WTC11 (cell line): Measurements from ENCODE around the gene IFIT1.

Experiments used
- CTCF ChIP-seq: fragments of 200-600 bp; IDR thresholded peaks from 2 replicates; pipeline ENCODE4 v1.8.0; 2022; ENCODE audit warnings: antibody characterized with exemption
- ELF4 ChIP-seq: sonication (generic); formaldehyde crosslinking; IDR thresholded peaks from 2 replicates; pipeline ENCODE4 v1.8.1; 2022; ENCODE audit warnings: low read depth, mild to moderate bottlenecking, moderate library complexity, missing genetic modification reagents
- NR1H2 ChIP-seq: sonication (generic); formaldehyde crosslinking; IDR thresholded peaks from 2 replicates; pipeline ENCODE4 v1.9.0; 2021; ENCODE audit warnings: mild to moderate bottlenecking, moderate library complexity, missing genetic modification reagents
- OVOL2 ChIP-seq: fragments of 250-450 bp; sonication (Bioruptor Pico); IDR thresholded peaks from 2 replicates; pipeline ENCODE4 v1.9.0; 2021; ENCODE audit warnings: mild to moderate bottlenecking, borderline replicate concordance
- SMAD3 ChIP-seq: sonication (generic); formaldehyde crosslinking; IDR thresholded peaks from 2 replicates; pipeline ENCODE4 v1.8.0; 2022; ENCODE audit warnings: missing genetic modification reagents, mild to moderate bottlenecking, borderline replicate concordance
- ZNF219 ChIP-seq: sonication (generic); formaldehyde crosslinking; IDR thresholded peaks from 2 replicates; pipeline ENCODE4 v1.8.0; 2023; ENCODE audit warnings: missing genetic modification reagents, mild to moderate bottlenecking, borderline replicate concordance
- ZNF416 ChIP-seq: fragments of 250-450 bp; sonication (Bioruptor Pico); IDR thresholded peaks from 2 replicates; pipeline ENCODE4 v1.9.0; 2021; ENCODE audit warnings: mild to moderate bottlenecking, inconsistent platforms
- TF ChIP-seq, protein P1 (sequence below): sonication (generic); formaldehyde crosslinking; conservative IDR thresholded peaks from 2 replicates; pipeline ENCODE4 v1.8.1; 2022; ENCODE audit warnings: mild to moderate bottlenecking, missing genetic modification reagents
- TF ChIP-seq, protein P2 (sequence below): sonication (generic); formaldehyde crosslinking; IDR thresholded peaks from 2 replicates; pipeline ENCODE4 v1.8.1; 2023; ENCODE audit warnings: mild to moderate bottlenecking, moderate library complexity, missing genetic modification reagents
- TF ChIP-seq, protein P3 (sequence below): sonication (generic); formaldehyde crosslinking; IDR thresholded peaks from 2 replicates; pipeline ENCODE4 v1.8.0; 2023; ENCODE audit warnings: missing genetic modification reagents, mild to moderate bottlenecking, borderline replicate concordance
- TF ChIP-seq, protein P4 (sequence below): sonication (generic); formaldehyde crosslinking; IDR thresholded peaks from 2 replicates; pipeline ENCODE4 v1.8.1; 2022; ENCODE audit warnings: low read depth, missing genetic modification reagents, borderline replicate concordance

DNA sequence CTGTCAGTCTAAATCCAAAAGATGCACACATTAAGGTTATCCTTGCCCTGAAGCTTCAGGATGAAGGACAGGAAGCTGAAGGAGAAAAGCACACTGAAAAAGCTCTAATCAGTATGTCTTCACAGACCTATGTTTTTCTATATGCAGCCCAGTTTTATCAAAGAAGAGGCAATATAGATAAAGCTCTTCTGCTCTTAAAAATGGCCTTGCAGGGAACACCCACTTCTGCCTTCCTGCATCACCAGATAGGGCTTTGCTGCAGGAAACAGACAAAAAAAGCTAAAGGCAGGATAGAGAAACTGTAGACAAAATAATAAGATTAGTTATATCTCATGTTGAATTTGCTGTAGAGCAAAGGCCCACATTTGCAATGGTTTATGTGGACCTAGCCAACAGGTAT, 29.5 kb upstream of the IFIT1 start:
- TF ChIP-seq CTCF (no peak), ZNF219 (CRISPR knock-in tag) (no peak), ZNF416 (CRISPR knock-in tag) (no peak), NR1H2 (CRISPR knock-in tag) (no peak), SMAD3 (CRISPR knock-in tag) (no peak), ELF4 (CRISPR knock-in tag) (no peak), OVOL2 (CRISPR knock-in tag) (no peak)
- TF ChIP-seq, protein P1, sequence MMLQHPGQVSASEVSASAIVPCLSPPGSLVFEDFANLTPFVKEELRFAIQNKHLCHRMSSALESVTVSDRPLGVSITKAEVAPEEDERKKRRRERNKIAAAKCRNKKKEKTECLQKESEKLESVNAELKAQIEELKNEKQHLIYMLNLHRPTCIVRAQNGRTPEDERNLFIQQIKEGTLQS: no peak
- TF ChIP-seq, protein P2, sequence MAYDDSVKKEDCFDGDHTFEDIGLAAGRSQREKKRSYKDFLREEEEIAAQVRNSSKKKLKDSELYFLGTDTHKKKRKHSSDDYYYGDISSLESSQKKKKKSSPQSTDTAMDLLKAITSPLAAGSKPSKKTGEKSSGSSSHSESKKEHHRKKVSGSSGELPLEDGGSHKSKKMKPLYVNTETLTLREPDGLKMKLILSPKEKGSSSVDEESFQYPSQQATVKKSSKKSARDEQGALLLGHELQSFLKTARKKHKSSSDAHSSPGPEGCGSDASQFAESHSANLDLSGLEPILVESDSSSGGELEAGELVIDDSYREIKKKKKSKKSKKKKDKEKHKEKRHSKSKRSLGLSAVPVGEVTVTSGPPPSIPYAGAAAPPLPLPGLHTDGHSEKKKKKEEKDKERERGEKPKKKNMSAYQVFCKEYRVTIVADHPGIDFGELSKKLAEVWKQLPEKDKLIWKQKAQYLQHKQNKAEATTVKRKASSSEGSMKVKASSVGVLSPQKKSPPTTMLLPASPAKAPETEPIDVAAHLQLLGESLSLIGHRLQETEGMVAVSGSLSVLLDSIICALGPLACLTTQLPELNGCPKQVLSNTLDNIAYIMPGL: no peak
- TF ChIP-seq, protein P3, sequence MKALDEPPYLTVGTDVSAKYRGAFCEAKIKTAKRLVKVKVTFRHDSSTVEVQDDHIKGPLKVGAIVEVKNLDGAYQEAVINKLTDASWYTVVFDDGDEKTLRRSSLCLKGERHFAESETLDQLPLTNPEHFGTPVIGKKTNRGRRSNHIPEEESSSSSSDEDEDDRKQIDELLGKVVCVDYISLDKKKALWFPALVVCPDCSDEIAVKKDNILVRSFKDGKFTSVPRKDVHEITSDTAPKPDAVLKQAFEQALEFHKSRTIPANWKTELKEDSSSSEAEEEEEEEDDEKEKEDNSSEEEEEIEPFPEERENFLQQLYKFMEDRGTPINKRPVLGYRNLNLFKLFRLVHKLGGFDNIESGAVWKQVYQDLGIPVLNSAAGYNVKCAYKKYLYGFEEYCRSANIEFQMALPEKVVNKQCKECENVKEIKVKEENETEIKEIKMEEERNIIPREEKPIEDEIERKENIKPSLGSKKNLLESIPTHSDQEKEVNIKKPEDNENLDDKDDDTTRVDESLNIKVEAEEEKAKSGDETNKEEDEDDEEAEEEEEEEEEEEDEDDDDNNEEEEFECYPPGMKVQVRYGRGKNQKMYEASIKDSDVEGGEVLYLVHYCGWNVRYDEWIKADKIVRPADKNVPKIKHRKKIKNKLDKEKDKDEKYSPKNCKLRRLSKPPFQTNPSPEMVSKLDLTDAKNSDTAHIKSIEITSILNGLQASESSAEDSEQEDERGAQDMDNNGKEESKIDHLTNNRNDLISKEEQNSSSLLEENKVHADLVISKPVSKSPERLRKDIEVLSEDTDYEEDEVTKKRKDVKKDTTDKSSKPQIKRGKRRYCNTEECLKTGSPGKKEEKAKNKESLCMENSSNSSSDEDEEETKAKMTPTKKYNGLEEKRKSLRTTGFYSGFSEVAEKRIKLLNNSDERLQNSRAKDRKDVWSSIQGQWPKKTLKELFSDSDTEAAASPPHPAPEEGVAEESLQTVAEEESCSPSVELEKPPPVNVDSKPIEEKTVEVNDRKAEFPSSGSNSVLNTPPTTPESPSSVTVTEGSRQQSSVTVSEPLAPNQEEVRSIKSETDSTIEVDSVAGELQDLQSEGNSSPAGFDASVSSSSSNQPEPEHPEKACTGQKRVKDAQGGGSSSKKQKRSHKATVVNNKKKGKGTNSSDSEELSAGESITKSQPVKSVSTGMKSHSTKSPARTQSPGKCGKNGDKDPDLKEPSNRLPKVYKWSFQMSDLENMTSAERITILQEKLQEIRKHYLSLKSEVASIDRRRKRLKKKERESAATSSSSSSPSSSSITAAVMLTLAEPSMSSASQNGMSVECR (CRISPR knock-in tag): no peak
- TF ChIP-seq, protein P4, sequence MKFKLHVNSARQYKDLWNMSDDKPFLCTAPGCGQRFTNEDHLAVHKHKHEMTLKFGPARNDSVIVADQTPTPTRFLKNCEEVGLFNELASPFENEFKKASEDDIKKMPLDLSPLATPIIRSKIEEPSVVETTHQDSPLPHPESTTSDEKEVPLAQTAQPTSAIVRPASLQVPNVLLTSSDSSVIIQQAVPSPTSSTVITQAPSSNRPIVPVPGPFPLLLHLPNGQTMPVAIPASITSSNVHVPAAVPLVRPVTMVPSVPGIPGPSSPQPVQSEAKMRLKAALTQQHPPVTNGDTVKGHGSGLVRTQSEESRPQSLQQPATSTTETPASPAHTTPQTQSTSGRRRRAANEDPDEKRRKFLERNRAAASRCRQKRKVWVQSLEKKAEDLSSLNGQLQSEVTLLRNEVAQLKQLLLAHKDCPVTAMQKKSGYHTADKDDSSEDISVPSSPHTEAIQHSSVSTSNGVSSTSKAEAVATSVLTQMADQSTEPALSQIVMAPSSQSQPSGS (CRISPR knock-in tag): no peak
